CD4-positive, alpha-beta T cell treated with Interleukin-2 at 100 ng/mL for 4 hours (primary cell): ENCODE results near the gene SLC45A1.

ENCODE experiments used
- DNase-seq: peaks from one replicate; pipeline ENCODE4 v3.0.0-alpha.2; 2020; ENCODE audit warnings: low spot score

SLC45A1 gene

DNA sequence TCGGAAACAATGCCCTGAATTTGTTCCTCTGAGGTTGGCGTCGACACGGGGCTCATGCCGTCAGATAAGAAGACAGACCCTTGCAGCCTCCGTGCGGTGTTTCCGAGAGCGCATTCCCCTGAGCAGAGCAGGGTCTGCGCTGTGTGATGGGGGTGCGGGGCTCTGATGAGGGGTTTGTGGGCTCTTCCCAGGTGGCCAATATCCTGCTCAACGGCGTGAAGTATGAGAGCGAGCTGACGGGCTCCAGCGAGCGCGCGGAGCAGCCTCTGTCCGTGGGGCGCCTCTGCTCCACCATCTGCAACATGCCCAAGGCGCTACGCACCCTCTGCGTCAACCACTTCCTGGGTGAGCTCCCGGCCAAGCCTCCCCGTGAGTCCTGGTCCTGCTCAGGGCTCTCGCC, 17.3 kb downstream of the SLC45A1 start:
- DNase-seq: no peak

- no peak for DNase-seq
Observed at GRCh38 chr1:8337776-8338525, 20.0 kb downstream of the SLC45A1 start.

- no peak for DNase-seq
Observed at GRCh38 chr1:8338526-8339202, 20.8 kb downstream of the SLC45A1 start.

DNA sequence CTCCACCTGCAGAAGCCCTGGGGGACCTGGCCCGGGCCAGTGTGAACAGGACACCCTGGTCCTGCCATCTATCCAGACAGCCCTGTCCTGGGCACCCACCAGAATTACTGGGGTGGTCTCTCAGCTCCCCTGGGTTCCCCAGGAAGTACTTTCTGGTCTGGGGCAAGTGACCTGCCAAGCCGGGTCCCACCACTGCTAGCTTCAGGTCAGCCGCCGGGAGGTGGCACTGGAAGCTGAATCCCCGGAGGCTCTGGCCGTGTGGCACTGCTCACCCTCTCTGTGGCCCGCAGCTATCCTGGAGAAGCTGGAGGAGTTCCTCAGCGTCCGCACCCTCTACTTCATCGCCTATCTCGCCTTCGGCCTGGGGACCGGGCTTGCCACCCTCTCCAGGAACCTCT, 21.3 kb downstream of the SLC45A1 start:
- DNase-seq: no peak

DNA sequence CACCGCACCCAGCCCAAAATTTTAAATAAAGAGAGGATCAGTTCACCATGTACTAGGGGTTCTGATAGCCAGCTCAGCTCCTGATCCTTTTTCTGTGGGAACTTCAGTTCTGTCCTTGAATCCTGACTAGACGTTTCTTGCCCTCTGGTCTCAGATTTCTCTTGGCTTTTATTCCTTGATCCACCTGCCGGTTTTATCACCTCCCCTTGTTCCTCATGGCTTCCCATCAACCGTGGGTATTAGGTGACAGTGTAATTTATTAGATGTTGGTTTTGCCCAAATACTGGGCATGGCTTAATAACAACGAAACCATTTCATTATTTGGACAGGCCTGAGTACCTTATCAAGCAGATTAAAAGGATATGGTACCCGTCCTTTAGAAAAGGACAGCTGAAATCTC, 22.5 kb downstream of the SLC45A1 start:
- no peak for DNase-seq

DNA sequence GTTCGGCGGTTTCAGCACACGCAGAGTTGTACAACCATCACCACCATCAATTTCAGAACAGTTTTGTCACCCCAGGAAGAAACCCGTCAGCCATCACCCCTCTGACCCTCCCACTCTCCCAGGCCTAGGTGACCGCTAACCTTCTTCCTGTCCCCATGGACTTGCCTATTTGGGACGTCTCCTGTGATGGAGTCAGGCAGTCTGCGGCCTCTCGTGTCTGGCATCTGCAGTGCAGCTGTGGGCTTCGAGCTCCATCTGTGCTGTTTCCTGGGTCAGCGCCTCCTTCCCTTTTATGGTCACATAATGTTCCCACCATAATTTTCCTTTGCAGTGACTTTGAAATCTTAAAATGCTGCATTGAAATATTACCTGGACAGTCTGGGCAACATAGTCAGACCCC, 24.4 kb downstream of the SLC45A1 start:
- DNase-seq: no peak

DNA sequence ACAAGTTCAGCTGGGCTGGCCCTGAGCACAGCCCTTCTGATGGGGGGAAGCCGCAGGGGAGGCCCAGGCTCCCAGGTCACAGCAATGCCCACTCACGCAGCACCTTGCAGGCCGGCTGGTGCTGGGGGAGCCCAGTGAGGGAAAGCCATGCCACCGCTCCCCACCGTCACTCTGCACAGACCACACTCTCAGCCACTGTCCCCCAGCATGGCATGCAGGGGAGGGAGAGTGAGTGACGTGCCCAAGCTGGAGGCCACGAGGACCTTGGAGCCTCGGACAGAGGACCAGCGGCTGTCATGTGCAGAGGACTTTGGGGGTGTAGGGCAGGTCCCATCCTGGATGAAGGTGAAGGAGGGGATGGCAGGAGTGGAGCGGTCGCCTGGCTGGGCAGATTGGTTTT, 25.1 kb downstream of the SLC45A1 start:
- DNase-seq: no peak

- DNase-seq: no peak
Observed at GRCh38 chr1:8343464-8344001, 25.6 kb downstream of the SLC45A1 start.

- DNase-seq: no peak
Observed at GRCh38 chr1:8344893-8345507, 27.1 kb downstream of the SLC45A1 start.

DNA sequence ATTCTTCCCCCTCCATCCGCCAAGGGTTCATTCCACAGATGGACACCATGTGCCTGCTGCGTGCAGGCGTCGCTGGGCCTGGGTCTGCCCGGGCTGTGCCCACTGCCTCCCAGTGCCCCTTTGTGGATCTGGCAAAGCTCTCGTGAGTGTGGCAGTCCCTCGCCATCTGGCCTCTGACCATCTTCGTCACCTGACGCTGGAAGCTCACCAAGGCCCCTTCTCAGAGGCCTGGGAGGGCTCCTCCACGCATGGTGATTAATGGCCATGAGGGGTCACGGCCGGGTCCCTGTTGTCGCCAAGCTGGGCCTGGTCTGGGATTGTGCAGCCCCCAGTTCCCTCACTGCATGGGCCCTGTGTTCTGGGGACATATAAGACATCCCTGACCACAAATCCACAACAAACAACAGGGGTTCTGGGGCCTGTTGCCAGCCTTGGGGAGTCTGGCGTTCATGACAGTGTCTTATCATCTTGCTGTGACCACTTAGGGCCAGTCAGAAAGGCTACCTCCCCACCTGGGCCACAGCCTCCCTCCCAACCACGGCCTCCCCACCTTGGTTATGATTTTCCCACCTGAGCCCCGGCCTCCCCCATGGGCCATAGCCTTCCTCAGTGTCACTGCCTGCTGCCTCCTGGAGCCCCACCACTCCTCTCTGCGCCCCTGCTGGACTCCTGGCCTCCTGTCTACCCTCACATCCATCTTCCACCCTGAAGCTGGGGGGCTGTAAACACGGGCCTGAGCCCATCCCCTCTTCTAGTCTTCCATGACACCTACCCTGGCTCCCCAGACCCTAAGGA, 27.9 kb downstream of the SLC45A1 start:
- no peak for DNase-seq

DNA sequence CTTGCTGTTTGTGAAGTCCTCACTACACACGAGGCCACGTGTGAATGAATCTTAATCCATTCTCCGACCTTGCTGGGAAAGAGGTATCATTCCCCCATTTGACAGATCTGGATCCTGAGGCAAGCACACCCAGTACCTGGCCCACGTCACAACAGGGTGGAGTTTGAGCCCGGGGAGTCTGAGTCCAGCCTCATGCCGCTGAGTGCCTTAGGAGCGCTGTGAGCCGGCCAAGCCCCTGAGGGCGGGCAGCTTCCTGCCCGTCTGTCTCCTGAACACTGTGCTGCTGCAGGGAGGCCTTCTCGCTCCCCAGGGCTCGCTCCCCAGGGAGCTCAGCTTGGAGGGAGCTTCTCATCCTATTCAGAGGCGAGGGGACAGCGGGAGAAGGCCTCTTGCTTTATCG, 29.7 kb downstream of the SLC45A1 start:
- no peak for DNase-seq

DNA sequence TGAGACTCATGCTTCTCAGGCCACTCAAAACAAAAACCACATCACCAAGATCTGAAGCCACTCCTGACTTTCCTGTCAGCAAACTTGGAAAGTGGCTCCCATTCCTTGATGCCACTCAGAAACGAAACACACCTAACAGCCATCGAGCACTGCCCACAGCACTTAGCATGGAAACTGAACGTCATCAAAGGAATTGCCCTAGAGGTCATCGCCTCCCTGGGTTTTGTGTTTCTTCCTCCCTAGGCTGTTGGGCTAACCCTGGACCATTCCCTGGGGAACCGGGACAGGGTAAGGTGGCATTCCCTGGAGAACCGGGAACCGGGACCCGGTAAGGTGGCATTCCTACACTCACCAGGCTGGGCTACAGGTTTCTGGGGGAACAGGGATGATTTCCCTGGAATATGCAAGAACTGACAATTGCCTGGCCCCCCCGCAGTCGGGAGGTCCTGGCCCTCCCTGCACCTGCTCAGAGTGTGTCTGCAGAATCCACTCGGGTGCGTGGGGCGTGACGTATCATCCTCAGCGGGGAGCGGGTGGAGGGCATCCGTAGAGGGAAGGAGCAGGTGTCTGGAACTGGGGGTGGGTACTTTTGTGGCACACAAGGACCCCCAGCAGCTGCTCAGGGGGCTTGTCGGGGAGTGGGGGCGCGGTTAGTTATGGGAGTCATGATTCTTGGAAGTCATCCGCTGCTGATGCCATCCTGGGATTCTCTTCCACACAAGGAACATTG, 30.3 kb downstream of the SLC45A1 start:
- no peak for DNase-seq

DNA sequence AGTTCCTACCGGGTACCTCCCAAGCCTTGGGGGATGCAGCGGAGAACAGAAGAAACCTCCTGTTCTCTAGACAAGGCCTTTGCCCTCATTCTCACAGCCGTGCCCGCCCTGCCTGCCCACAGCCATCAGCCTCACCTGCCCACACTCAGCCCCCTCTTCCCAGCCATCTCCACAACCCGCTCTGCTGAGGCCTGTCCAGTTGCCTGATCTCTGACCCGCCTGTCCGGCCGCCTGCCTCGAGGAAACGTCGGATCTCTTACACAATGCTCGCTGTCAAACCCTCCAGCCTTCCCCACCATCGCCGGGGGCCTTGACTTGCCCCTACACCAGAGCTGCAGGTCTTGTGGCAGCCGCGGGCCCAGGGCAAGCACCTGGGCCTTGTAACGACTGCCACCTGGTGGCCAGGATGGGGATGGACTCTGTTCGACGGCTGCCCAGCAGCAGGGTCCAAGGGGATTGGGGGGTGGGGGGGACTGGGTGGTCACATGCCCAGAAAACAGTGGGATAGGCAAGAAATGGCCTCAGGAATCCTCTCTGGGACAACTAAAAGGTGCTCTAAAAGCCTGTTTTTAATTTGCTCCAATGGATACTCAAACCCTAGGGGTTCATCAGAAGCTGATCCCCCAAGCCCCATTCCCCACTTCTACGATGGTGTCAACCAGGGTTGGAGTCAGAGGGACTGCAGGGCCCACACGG, 31.0 kb downstream of the SLC45A1 start:
- DNase-seq: peak; percentile 69

DNA sequence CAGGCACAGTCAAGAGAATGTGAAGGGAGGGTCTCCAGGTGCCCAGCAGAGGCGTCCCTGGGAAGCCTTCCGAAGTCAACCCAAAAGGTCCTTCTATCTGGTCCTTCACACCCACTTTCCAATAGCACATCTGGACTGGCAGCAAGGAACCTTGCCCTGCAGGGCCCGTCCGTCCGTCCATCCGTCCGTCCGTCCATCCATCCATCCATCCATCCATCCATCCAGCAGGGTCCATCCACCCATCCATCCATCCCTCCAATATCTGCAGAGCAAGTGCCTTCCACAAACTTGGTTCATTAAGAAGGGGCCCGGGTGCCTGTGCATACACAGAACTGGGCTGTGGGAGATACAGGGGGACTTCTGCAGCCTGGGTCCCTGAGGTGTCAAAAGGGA, 31.6 kb downstream of the SLC45A1 start:
- DNase-seq: no peak

GRCh38 chr1:8349961-8350360, 32.0 kb downstream of the SLC45A1 start:
- no peak for DNase-seq

GRCh38 chr1:8350914-8351684, 33.2 kb downstream of the SLC45A1 start:
- no peak for DNase-seq

DNA sequence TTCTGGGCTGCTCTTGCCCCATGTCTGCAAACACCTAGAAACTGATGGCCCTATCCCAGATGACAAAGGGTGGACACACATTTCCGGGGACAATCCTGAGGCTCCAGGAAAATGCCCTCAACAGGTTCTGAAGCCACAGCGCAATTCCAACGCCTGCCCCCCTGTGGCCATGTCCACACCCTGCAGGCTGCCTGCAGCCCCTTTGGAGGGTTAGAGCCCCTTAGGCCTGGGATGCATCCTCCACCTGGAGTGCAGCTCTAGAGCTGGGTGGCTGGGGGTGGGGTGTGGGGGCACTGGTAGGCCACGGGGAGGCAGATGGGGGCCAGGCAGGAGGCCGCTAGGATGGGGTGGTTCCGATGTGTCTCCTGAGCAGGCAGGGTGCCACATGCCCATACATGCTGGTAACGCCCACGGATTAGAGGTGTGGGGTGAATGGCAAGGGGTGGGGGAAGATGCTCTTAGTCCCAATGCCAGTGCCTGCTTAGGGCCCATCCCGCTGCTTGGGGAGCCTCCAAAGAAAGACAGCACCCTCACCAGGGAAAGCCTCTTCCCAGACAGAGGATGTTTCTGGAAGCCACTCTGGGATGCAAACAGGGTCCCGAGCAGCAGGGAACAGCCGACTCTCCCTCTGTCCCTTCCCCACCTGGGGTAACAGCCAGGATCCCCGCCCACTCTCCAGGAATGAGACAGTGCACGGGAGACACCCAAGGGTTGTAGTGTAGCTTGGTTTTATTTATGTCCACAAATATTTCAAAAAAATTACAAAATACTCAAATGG, 34.0 kb downstream of the SLC45A1 start:
- DNase-seq: peak; percentile 6

DNA sequence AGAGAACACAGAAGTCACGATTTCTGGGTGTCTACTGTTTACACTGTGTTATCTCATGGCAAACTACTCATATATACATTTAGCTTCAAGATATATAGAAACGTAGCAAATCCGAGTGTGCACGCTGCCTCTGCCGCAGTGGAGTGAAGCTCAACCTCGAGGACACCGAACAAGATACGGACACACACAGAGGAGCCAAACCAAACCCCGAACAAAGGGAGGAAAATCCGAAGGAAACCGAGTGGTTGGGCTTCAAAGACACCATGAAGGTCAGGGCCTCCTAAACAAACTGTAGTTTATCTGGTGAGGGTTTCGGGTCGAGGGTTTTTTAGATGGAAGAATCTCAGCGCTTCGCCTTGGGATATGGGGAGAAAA, 34.5 kb downstream of the SLC45A1 start:
- DNase-seq: no peak
